GM12865 (cell line): ENCODE data around the gene GTF2H1.

Experiments
- DNase-seq: peaks from one replicate; pipeline ENCODE4 v3.0.0; 2010; ENCODE audit warnings: low read depth
- H3K4me3 ChIP-seq: 2 replicates; pipeline ENCODE4 v1.5.1; 2011; ENCODE audit warnings: mild to moderate bottlenecking, low read depth, low read length, control low read depth
- TF ChIP-seq, protein P1 (sequence below): IDR thresholded peaks from 2 replicates; pipeline ENCODE4 v1.5.1; 2011; ENCODE audit warnings: low read length, control low read depth, low read depth, inconsistent platforms; ENCODE audit not compliant: insufficient read depth; ENCODE audit errors: missing control alignments

Gene GTF2H1

DNA sequence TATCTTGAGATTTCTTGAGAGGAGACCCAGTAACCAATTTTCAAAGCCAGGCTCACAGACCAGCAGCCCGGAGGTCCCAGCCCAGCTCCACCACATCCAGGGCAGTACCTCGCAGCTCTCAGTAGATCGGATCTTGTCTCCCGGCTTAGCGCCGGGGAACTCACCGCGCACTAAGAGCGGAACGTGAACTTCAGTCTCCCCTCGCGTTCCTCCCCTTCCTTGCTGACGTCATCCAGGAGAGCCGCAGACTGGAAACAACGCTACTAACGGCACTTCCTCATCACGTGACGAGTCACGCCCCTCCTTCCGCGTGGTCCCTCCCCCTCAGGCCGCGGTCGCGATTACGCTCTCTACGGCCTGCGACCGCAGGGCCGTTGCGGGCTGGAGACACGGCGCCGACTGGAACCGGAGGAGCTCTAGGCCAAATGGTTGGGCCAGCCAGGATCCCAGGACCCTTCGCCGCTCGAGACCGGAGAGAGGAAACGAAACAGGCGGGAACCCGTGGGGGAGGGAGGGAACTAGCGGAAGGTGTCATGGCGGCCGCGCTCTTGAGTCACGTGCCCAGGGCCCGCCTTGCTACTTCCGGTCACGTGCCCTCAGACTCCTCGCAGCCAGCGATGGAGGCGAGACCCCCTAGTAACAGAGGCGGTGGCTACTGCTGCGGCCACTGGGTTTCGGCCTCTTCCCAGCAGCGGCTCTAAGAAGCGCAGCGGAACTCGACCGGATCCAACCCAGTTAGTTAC is at the start of gene GTF2H1, which contains the start of gene HPS5:
TSS of gene GTF2H1 (plus strand) at position 599 of the 743 bp plus-strand sequence. CDS start 10,508 bp downstream, outside the sequence.
TSS of gene HPS5 (minus strand) at position 172 of the 743 bp plus-strand sequence. CDS start 4,282 bp downstream, outside the sequence.
- DNase-seq: peak; percentile 99
- peak within 1 kb of the TSS; percentile 92 for H3K4me3 ChIP-seq
- TF ChIP-seq, protein P1, sequence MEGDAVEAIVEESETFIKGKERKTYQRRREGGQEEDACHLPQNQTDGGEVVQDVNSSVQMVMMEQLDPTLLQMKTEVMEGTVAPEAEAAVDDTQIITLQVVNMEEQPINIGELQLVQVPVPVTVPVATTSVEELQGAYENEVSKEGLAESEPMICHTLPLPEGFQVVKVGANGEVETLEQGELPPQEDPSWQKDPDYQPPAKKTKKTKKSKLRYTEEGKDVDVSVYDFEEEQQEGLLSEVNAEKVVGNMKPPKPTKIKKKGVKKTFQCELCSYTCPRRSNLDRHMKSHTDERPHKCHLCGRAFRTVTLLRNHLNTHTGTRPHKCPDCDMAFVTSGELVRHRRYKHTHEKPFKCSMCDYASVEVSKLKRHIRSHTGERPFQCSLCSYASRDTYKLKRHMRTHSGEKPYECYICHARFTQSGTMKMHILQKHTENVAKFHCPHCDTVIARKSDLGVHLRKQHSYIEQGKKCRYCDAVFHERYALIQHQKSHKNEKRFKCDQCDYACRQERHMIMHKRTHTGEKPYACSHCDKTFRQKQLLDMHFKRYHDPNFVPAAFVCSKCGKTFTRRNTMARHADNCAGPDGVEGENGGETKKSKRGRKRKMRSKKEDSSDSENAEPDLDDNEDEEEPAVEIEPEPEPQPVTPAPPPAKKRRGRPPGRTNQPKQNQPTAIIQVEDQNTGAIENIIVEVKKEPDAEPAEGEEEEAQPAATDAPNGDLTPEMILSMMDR: no peak

DNA sequence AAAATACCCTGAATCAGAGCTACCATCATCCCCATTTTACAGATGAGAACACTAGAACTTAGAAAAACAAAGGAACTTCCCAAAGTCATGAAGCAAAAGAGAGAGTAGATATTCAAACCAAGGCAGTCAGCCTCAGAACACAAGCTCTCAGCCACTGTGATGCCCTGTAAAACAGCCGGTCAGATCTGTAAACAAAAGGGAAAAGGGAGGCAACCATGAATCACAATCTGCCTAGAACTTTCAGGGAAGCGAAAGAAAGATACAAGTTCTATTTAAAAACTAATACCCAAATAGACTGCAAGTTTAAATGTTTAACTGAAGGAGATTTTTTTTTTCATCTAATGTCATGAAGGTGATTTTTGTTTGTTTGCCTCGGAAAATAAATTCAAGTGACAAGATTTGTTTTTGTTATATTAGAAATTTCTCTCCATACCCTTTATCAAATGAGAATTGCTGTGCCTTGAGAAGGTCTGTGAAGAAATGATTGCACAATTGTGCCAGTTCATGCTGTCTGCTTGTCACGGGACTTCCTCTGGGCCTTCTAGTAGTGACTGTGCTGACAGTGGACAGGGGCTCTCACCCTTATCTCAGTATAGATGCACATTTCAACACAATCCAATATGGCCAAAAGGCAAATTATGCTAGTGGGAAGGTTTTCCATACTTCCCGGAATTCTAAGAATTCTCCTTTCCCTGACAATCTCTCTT is 44.6 kb upstream of the GTF2H1 start:
- TF ChIP-seq, protein P1: no peak
- H3K4me3 ChIP-seq: no peak overlapping the region
- DNase-seq: no peak

DNA sequence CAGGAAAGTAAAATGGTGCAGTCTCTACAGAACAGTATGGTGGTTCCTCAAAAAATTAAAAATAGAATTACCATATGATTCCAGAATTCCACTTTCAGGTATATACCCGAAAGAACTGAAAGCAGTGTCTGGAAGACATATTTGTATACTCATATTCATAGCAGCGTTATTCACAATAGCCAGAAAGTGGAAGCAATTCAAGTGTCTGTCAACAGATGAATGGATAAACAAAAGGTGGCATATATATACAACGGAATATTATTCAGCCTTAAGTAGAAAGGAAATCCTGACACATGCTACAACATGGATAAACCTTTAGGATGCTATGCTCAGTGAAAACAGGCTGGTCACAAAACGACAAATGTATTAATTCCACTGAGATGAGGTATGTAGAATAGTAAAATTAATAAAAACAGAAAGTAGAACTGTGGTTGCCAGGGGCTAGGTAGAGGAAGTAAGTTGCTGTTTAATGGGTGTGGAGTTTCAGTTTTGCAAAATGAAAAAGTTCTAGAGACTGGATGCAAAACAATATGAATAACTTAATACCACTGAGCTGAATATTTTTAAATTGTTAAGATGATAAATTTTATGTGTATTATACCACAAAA is 41.8 kb upstream of the GTF2H1 start:
- TF ChIP-seq, protein P1: no peak
- peak; percentile 63 for DNase-seq
- H3K4me3 ChIP-seq: peak overlapping the region; percentile 29

DNA sequence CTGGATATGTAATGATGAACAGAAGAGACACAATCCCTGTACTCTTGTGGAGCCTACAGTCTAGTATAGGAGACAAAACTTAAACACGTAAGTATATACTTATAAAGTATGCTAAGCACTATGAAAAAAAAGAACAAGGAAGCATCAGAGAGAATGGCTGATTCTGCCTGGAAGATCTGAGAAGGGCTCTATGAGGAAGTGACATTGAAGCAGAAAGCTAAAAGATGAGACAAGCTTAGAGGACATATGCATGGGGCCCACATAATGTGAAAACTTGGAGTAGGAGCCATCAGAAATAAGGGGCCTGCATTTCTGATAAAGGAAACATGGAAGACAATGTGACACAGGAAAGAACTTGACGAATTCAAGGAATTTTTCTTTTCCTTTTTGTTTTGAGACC is 39.7 kb upstream of the GTF2H1 start:
- no peak for DNase-seq
- TF ChIP-seq, protein P1: no peak
- H3K4me3 ChIP-seq: no peak overlapping the region

DNA sequence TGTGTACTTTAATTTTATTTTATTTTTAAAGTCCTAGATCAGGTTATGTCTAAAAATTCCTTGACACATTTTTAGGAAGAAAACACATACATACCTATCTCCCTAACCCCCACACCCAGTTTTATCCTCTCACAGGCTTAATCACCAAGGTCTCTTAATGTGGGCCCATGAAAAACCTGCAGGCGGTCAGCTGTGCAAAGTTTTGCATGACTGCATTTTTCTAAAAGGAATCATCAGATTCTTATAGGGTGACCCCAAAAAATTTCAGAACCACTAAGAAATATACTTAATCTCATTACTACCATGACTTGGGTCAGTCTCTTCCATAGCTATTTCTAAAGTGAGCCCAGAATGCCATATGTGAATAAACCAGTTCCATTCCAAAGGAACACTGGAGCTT is 36.5 kb upstream of the GTF2H1 start:
- no peak overlapping the region for H3K4me3 ChIP-seq
- no peak for DNase-seq

DNA sequence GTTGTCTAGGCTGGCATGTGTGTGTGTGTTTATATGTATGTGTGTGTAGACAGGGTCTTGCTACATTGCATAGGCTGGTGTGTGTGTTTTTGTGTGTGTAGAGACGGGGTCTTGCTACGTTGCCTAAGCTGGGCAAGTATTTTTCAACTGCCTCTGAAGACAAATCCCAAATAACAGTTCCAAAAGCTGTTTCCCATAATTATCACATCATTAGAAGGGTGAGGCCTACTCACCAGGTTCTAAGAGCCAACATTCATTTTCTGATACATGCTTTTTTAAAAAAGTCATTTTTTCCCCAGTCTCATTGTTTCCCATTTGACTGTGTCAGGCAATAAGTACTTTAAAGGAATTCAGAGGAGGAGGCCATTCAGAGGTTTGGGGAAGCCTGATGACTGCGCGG is 33.5 kb upstream of the GTF2H1 start:
- no peak overlapping the region for H3K4me3 ChIP-seq
- no peak for DNase-seq
- TF ChIP-seq, protein P1: no peak

More for the DNA sequence above, 36.5 kb upstream of the GTF2H1 start:
- TF ChIP-seq, protein P1: no peak
